Adrenal gland (tissue), 5 donors: ENCODE data around the gene ABRAXAS1.

ENCODE experiments used
- CTCF ChIP-seq, 6 experiments: fragments of 450-650 bp in 4 of 6; fragments of 200-600 bp in 2 of 6; sonication (generic) in 1 of 6; IDR thresholded peaks; 1 replicate in 5 of 6; 2 replicates in 1 of 6; pipeline versions ENCODE4 v1.5.1 to v1.8.0; 2016 to 2021; ENCODE audit warnings: antibody characterized with exemption in 6 of 6, mild to moderate bottlenecking in 2 of 6, moderate library complexity in 1 of 6
- POLR2A ChIP-seq, 2 donors: fragments of 450-650 bp; IDR thresholded peaks; one replicate each; pipeline ENCODE4 v1.6.1; 2017; ENCODE audit warnings: antibody characterized with exemption in 2 of 2, mild to moderate bottlenecking in 2 of 2, moderate library complexity in 1 of 2
- donor health status: DM: no; HTN: no; CAD: no.

GRCh38 chr4:83449009-83449408 is 35.9 kb downstream of the ABRAXAS1 start:
- no peak for TF ChIP-seq CTCF (IDR thresholded peaks at IDR 0.05)
- no peak for TF ChIP-seq POLR2A (IDR thresholded peaks at IDR 0.05)
